Left lobe of liver (tissue), 2 donors: Measurements from ENCODE around the gene KRTCAP2. TPM values are rescaled to one million over a fixed set of nuclear protein-coding genes. Genes with fewer than 3 reads are reported as not detected.

Source experiments
- ATAC-seq: fragments of 200-7000 bp; cut with Tn5 transposase; one replicate; pipeline ENCODE4 v1.9.1; 2020; ENCODE audit warnings: mild to moderate bottlenecking, moderate library complexity
- DNase-seq: peaks from one replicate; pipeline ENCODE4 v3.0.0-alpha.2; 2020; ENCODE audit warnings: low spot score
- total RNA-seq: library from RNA; stranded (reverse); gene quantifications from one replicate; pipeline ENCODE4 v1.2.1, GENCODE V29; 2021
- donor health status: DM: no; HTN: no; CAD: no; lungs with moderate emphysema.
- donor health status: DM: no; HTN: yes; CAD: no.

Gene KRTCAP2
- total RNA-seq, 1 donor from 2014 or later = 75.6 TPM

DNA sequence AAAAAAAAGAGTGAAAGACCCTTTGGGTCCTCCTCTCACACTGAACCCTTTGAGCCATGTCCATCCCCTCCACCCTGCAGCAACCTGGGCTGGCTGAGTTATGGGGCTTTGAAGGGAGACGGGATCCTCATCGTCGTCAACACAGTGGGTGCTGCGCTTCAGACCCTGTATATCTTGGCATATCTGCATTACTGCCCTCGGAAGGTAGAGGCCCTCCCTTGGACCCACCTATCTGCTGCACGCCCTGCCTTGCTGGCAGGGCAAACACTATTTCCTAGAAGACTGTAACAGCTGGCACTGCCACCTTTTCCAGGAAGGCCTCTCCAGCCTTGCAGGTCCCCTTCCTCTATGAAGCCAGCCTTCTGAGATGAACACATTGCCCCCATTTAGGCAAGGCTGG lies 36.4 kb downstream of the KRTCAP2 start:
- no peak for ATAC-seq
- DNase-seq = no peak

GRCh38 chr1:155135415-155136028 lies 37.6 kb downstream of the KRTCAP2 start, which contains the start of gene SLC50A1:
Gene SLC50A1 (plus strand): TSS chr1:155135852. CDS start chr1:155135912, 60 bp downstream.
- ATAC-seq = peak; percentile 75
- DNase-seq = peak; percentile 95

DNA sequence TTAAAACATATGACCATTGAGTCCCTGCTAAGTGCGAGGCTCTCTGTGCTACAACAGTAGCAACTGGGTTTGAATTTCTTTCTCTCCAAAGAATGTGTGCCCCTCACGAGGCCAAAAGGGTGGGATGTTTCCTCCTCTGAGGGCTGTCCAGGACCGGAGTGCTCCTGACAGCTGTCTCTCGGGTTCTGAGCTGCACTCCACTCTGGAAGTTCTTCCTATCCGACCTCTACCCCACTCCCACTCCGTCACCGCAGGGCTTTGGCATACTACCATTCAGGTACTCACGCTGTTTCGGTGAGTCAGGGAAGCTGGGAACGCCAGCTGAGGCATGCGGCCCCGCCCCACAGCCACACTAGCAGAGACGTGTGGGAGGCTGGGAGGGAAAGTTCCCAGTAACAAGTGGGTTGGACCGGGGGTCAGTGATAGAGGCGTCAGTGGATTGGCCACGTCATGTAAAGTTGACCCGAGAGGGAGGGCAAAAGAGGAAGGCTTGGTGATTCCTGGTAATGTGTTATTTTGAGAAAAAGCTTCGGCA lies 38.2 kb downstream of the KRTCAP2 start:
- ATAC-seq (peak; percentile 49), DNase-seq (peak; percentile 88)

DNA sequence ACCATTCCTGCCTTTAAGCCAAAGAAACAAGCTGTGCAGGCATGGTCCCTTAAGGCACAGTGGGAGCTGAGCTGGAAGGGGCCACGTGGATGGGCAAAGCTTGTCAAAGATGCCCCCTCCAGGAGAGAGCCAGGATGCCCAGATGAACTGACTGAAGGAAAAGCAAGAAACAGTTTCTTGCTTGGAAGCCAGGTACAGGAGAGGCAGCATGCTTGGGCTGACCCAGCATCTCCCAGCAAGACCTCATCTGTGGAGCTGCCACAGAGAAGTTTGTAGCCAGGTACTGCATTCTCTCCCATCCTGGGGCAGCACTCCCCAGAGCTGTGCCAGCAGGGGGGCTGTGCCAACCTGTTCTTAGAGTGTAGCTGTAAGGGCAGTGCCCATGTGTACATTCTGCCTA lies 38.8 kb downstream of the KRTCAP2 start:
- ATAC-seq = no peak
- DNase-seq = no peak

GRCh38 chr1:155133799-155134281 lies 39.3 kb downstream of the KRTCAP2 start:
- peak; percentile 84 for DNase-seq

GRCh38 chr1:155131856-155132255 lies 41.2 kb downstream of the KRTCAP2 start:
- ATAC-seq (no peak), DNase-seq (no peak)

More at GRCh38 chr1:155133799-155134281, 39.3 kb downstream of the KRTCAP2 start:
- ATAC-seq = peak; percentile 44

- ATAC-seq (peak; percentile 0), DNase-seq (peak; percentile 84)
These were observed 41.8 kb downstream of the KRTCAP2 start for GRCh38 chr1:155131285-155131684.

- ATAC-seq (no peak), DNase-seq (no peak)
These were observed 42.7 kb downstream of the KRTCAP2 start for GRCh38 chr1:155130272-155131006.

DNA sequence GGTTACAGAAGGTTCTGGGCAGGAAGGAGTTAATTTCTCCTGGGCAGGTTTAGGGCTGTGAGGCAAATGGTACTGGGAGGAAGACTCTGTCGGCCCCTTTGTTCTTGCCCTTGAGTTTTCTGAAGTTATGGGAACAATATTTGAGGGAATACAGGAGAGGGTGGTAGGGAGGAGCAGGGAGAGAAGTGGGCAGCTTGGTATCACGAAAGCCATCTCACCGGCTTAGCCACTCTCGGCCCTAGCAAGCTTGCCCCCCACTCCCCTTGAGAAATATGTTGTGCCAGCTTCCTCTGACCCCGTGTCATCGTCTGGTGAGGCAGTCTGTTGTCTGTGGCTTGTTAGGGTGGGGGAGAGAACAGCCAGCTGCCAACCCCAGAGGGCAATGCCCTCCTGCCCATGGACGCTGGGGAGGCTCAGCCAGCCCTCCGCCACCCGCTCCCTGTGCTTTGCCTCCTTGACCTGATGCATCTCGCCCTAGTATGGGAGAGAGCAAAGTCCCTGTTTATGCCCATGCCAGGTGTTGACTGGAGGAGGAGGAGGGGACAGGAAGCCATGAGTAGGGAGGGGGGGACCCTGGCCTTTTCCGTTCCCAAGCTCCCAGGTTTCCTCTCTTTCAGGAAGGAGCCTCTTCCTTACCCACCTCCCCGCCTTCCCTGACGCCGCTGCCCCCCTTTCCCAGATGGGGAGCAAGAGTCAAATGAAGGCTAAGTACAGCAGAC lies 44.2 kb downstream of the KRTCAP2 start:
- ATAC-seq = peak; percentile 29
- peak; percentile 91 for DNase-seq

DNA sequence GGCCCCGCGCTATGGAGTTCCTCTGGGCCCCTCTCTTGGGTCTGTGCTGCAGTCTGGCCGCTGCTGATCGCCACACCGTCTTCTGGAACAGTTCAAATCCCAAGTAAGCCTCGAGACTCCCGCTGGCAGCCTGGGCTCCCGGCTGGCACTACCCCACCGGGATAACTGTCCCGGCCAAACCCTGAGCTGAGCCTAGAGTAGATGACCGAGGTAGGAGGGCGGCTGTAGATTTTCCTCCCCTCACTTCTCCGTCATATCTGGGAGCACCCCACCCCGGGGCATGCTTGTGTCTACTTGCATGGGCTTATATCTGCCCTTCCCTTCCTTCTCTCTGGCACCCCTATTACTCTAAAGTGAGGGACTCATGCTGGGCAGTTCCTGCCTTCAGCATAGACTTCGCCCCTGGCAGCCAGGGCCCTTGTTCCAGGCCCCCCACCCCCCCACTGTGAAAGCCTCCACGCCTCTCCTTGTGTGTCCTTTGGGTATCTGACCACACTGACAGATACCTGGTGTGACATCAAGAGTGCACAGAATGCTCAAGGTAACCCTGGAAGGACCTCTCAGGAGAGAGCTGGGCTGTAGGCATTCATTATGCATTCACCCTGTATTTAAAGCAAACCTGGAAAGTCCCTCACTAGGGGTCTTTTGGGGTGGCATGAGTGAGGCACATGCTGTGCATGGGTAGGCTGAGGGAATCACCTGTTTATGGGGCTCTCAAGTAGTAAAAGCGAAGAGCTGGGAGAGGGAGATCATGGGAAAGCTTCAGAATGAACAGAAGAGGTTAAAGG lies 44.9 kb downstream of the KRTCAP2 start:
- DNase-seq = no peak
- no peak for ATAC-seq

DNA sequence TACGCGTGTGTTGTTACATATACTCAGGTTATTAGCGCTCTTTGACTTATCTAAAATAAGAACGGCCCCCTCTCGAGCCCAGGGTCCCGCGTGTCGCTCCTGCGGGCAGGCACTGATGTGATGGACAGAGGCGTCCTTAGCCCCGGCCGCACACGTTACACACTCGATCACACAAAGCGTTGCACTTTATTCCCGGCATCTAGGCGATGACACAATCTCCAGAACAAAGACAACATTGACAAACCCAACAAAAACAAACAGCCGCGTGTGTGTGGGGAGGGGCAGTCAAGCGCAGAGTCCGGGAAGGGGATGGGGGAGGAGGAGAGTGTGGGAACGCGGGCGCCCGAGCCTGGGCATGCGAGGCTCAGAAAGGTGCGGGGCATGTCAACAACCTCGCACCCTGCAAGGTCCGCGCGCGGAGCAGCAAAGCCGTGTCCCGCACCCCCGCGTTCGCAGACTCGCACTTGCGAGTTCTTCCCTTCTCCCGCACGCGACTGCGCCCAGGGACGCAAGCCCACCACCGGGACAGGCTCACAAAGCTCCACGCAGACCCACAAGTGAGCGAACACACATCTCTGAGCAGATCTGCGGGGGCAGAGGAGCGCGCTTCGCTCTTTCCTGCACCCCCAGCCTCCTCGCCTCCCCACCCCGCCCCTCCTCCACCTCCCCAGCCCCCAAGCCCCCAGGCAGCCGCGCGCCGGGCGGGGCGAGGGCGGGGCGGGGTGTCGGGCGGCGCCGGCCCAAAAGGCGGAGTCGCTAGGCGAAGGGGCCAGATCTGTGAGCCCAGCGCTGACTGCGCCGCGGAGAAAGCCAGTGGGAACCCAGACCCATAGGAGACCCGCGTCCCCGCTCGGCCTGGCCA lies 45.8 kb downstream of the KRTCAP2 start, which contains the start of gene EFNA1:
EFNA1 (plus strand) TSS at position 772 of the 862 bp plus-strand sequence. CDS start 102 bp downstream, outside the sequence.
- ATAC-seq = peak; percentile 46
- peak; percentile 94 for DNase-seq

GRCh38 chr1:155126556-155127104 lies 46.5 kb downstream of the KRTCAP2 start:
- ATAC-seq (peak; percentile 16), DNase-seq (peak; percentile 79)

GRCh38 chr1:155125946-155126555 lies 47.1 kb downstream of the KRTCAP2 start:
- ATAC-seq (peak; percentile 58), DNase-seq (peak; percentile 99)

- ATAC-seq = peak; percentile 0
- DNase-seq = peak; percentile 66
These were observed 47.6 kb downstream of the KRTCAP2 start for GRCh38 chr1:155125511-155125945.

DNA sequence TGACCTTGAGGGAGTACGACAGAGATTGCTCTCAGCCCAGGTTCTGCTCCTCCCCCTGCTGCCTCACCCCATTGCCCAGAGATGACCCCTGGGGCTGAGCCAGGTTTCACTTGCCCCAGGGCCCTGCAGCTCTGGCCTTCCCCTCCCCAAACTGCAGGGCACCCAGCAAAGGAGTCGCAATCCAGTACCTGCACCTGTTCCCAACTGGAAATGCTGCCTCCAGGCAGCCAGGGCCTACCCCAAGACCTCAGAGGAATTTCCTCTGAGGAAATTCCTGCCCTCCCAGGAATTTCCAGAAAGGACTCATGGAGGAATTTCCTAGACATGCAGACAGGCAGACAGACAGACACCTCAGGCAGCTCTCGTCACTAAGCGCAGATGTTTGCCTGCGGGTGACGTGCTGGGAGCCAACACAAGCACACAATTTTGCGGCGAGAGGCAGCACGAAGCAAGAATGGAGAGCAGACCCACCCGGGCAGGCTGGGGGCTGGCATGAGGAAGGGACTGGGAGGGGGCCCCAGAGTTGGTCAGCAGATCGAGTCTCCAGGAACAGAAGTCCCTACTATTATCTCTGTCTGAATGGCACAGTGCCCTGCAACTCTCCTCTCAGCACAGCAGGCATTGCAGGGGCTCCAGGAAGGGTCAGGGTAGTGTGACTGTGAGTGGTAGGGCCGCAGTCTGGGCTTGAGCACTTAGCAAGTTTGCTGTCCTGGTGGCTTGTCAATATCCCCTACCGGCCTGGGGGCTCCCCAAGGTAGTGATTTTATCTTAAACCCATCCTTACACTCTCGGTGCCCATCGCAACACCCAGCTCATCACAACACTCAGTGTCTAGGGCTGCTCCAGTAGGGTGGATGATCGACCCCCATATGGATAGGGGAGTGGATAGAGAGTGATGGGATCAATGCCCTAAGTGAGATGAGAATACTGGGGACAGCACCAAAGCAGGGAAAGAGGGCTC lies 48.3 kb downstream of the KRTCAP2 start:
- DNase-seq = peak; percentile 92
- peak; percentile 30 for ATAC-seq

DNA sequence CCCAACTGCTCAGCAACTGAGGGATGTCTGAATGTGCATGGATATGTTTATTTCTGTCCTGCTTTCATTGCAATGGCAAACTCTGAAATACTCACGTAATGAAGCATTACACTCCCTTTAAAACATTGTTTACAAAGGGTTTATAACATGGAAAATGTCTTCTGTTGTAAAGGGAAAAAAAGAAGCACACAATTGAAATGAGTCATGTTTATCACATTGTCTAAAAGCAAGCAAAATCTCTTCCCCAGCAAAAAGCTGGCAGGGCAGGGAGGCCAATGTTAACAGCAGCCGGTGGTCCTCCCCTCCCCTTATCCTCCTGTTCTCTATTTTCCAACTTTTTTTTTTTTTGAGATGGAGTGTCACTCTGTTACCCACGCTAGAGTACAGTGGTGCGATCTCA lies 49.3 kb downstream of the KRTCAP2 start:
- no peak for DNase-seq

DNA sequence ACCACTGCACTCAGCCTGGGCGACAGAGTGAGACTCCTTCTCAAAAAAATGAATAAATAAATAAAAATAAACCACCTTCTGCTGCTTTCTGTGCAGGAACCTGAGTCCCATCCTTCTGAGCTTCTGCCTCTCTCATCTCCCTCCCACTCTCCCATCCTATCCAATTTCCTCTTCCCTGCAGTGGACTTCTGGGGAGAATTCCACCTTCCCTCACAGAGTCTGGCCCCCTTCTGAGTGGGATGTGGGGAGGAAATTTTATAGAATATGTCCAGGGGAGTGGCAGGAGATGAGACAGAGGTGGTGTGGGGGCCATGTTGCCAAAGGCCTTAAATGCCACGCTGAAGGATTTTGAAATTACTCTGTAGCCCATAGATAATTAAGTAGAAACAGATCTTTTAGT lies 50.8 kb downstream of the KRTCAP2 start:
- DNase-seq (no peak), ATAC-seq (no peak)

More for the DNA sequence above, 49.3 kb downstream of the KRTCAP2 start:
- no peak for ATAC-seq
